AG20443 (cell line): ENCODE measurements around the gene ROCK1.
"Not testable (repeated sequence)": the region's sequence is repeated elsewhere in the genome, so short reads cannot be mapped to it uniquely, and the experiment has no call there.

ENCODE experiments used
- DNase-seq: peaks from one replicate; pipeline ENCODE4 v3.0.0; 2012; ENCODE audit warnings: low spot score, mixed read lengths

Gene ROCK1

GRCh38 chr18:21052385-21052784, 59.2 kb downstream of the ROCK1 start:
- DNase-seq = no peak

DNA sequence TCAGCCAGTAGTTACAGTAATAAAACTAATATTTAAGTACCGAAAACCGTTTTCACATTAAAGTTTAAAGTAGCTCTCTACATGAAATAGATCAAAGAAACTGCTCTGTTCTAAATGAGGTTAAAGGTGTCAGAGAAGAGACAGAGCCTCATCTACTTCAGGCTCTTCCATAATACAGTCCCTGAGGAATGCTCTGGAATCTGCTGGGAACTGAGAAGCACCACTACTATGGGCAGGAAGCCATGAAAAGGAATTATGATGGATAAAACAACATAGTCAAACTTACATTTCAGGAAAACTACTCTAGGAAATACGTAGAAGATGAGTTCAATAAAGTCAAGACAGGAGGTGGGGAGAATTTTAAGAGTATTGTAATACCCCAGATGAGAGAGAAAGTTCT, 60.0 kb downstream of the ROCK1 start:
- DNase-seq = no peak

DNA sequence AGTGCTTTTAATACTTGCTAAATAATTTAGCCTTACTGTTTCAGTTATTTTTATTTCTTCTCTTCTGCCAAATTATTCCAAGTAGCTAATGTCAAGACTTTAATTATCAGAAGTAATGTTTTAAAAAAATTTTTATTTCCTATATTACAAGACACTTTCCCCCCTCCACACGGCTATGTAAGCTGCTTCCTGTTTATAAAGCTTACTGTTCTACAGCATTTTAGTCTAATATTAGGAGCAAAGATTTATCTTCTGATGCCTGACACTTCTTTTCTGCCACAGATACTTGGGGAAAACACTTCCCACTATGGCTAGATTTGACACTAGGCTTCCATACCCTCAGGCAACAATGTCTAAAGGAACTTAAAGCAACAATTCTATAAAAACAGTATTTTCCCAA, 62.3 kb downstream of the ROCK1 start:
- no peak for DNase-seq

- DNase-seq = no peak
These were observed 64.5 kb downstream of the ROCK1 start for GRCh38 chr18:21047126-21047525.

GRCh38 chr18:21040466-21040865, 71.1 kb downstream of the ROCK1 start:
- no peak for DNase-seq

DNA sequence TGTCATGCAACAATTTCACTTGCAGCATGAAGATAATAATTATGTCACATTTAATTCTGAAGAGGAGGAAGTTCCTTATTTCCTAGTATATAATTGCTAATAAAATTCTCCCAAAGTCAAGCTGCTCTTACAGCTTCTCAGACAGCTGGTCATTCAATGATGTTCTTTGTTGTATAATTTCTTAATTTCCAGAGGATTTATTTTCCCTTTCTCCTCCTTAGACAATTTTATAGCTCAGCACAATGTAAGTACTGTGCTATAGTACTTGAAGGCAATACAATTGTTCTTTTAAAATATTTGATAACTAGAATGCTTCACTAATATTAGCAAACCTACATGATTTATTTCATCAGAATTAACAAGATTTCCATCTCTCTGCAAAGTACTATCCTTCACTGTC, 73.4 kb downstream of the ROCK1 start:
- DNase-seq = no peak

DNA sequence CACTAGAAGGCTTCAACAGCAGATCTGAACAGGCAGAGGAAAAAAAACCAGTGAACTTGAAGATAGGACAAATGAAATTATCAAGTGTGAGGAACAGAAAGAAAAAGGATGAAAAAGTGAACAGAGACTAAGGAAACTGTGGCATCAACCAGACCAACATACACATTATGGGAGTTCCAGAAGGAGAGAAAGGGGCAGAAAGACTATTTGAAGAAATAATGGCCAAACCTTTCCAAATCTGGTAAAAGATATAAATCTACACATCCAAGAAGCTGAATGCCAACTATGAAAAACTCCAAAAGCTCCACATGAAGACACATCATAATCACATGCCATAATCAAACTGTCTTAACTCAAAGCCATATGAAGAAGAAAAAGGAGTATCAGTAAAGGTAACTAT, 79.8 kb downstream of the ROCK1 start:
- no peak for DNase-seq

- not testable (repeated sequence) for DNase-seq
These were observed 93.4 kb downstream of the ROCK1 start for GRCh38 chr18:21018257-21018656.

GRCh38 chr18:21012308-21012707, 99.3 kb downstream of the ROCK1 start:
- no peak for DNase-seq

DNA sequence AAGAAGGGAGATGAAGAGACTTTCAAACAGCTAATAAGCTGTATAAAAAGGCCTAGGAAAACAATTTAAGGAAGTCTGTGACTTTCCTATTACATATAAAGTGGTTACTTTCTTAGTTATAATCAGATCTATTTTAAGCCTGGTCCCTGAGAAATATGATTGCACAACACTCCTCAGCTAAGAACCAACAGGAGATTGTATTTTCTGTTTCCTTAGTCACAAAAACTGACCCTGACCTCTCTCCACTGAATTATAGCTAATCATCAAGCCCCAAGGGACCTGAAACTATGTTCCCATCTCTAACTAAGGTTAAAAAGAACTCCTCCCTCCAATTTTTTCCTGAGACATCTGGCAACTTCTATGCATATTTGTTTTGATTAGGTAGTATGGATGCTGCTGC, 106.9 kb downstream of the ROCK1 start:
- DNase-seq = peak; percentile 72

GRCh38 chr18:21000667-21001066, 110.9 kb downstream of the ROCK1 start:
- no peak for DNase-seq

DNA sequence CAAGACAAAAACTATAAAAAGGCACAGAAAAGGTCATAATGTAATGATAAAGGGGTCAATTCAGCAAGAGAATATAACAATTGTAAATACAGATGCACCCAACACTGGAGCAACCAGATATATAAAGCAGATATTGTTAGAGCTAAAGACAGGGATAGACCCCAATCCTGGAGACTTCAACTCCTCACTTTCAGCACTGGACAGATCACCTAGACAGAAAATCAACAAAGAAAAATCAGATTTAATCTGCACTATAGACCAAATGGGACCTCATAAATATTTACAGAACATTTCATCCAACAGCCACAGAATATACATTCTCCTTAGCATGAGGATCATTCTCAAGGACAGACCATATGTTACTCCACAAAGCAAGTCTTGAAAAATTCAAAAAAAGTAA, 114.2 kb downstream of the ROCK1 start:
- no peak for DNase-seq

DNA sequence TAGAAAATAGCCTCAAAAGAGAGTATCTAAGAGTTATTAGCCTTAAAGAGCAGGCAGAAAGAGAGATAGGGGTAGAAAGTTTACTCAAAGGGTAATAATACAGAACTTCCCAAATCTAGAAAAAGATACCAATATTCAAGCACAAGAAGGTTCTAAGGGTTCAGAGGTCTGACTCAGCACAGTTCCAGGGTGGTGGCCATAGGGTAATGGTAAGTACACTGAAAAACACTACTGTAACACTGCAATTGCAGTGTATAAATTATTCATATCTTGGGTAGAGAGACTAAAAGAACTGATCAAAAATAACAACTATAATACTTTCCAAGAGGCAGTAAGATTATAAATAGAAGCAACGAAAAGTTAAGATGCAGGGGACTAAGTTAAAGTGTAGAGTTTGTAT, 115.2 kb downstream of the ROCK1 start:
- DNase-seq = no peak

GRCh38 chr18:20988726-20989125, 122.9 kb downstream of the ROCK1 start:
- DNase-seq = no peak

- DNase-seq = no peak
These were observed 136.5 kb downstream of the ROCK1 start for GRCh38 chr18:20975077-20975476.

- DNase-seq = peak; percentile 43
These were observed 139.7 kb downstream of the ROCK1 start for GRCh38 chr18:20971886-20972267.

GRCh38 chr18:20966795-20967194, 144.8 kb downstream of the ROCK1 start:
- DNase-seq = no peak

DNA sequence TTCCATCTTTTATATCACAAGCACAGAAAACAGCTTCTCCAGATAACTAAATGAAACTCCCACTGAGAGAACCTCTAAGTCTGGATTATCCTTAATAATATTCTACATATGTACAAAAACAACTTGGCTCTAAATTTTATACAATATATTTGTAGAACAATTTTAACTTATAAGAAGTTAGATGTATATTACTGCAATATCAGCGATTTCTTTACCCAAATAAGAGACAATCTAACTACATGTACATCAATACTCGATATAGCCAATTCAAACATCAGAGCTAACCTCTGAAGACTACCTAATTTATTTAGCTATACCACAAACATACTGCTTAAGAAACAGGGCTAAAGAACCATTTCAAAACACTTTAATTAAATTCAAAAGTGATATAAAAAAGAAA, 148.6 kb downstream of the ROCK1 start:
- DNase-seq = no peak

GRCh38 chr18:20960735-20961134, 150.9 kb downstream of the ROCK1 start:
- DNase-seq = no peak

DNA sequence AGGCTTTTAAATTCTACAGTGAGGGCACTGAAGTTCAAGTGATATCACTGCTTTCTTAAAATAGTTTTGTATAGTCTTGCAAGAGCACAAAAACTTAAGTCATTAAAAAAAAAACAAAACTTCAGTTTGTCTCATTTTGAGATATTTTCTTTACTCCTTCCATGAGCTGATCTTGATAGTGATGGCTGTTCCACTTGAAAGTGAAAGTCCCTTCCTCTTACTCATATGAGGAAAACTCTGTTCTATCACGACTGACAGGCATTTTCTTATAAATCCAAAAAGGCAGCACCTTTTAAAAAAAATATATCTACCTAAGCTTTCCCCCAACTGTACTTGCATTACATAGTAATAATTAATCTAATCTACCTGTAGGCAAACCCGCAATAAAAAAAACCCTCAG, 160.8 kb downstream of the ROCK1 start:
- DNase-seq = not testable (repeated sequence)
